WTC11 (cell line): ENCODE results near the gene EGF. TPM values are rescaled to one million over a fixed set of nuclear protein-coding genes. Genes with fewer than 3 reads are reported as not detected.

ENCODE experiments used
- ATAC-seq: fragments of 200-7000 bp; cut with Tn5 transposase; 2 replicates; pipeline ENCODE4 v1.10.0; 2021; ENCODE audit warnings: mild to moderate bottlenecking, moderate library complexity
- CTCF ChIA-PET: fragments of 300-600 bp; sonication (Branson Sonifier 250); formaldehyde crosslinking; loops from one replicate; lab custom pipeline; 2021; ENCODE audit warnings: antibody characterized with exemption; lab: Charles Lee
- POLR2A ChIA-PET: fragments of 350-600 bp; sonication (Branson Sonifier 250); formaldehyde crosslinking; loops from one replicate; lab custom pipeline; 2021; ENCODE audit warnings: antibody characterized with exemption; lab: Charles Lee
- DNase-seq: peaks from one replicate; pipeline ENCODE4 v3.0.0; 2021; ENCODE audit warnings: low spot score
- H3K27ac Mint-ChIP-seq: 2 replicates; pipeline ENCODE4 v1.8.0; 2021; ENCODE audit warnings: mixed read lengths
- H3K27me3 Mint-ChIP-seq: 2 replicates; pipeline ENCODE4 v1.8.0; 2021; ENCODE audit warnings: low read depth, mild to moderate bottlenecking, moderate library complexity, mixed read lengths
- H3K36me3 Mint-ChIP-seq: 2 replicates; pipeline ENCODE4 v1.8.0; 2021; ENCODE audit warnings: mixed read lengths
- H3K4me1 Mint-ChIP-seq: 2 replicates; pipeline ENCODE4 v1.8.0; 2022; ENCODE audit warnings: mixed read lengths
- H3K4me3 Mint-ChIP-seq: 2 replicates; pipeline ENCODE4 v1.8.0; 2021; ENCODE audit warnings: mild to moderate bottlenecking, moderate library complexity, mixed read lengths
- H3K9me3 Mint-ChIP-seq: 2 replicates; pipeline ENCODE4 v1.8.0; 2021; ENCODE audit warnings: mixed read lengths
- CDX4 ChIP-seq: fragments of 250-450 bp; sonication (Bioruptor Pico); IDR thresholded peaks from 2 replicates; pipeline ENCODE4 v1.9.0; 2021; ENCODE audit warnings: moderate library complexity, mild to moderate bottlenecking, inconsistent platforms, borderline replicate concordance
- CREM ChIP-seq: sonication (generic); formaldehyde crosslinking; IDR thresholded peaks from 2 replicates; pipeline ENCODE4 v1.8.1; 2022; ENCODE audit warnings: mild to moderate bottlenecking, missing genetic modification reagents, moderate library complexity
- ELF4 ChIP-seq: sonication (generic); formaldehyde crosslinking; IDR thresholded peaks from 2 replicates; pipeline ENCODE4 v1.8.1; 2022; ENCODE audit warnings: low read depth, mild to moderate bottlenecking, moderate library complexity, missing genetic modification reagents
- EMX1 ChIP-seq: fragments of 250-450 bp; sonication (Bioruptor Pico); IDR thresholded peaks from 2 replicates; pipeline ENCODE4 v1.8.0; 2021; ENCODE audit warnings: mild to moderate bottlenecking
- ERG ChIP-seq: fragments of 250-450 bp; sonication (Bioruptor Pico); IDR thresholded peaks from 2 replicates; pipeline ENCODE4 v1.8.0; 2021; ENCODE audit warnings: mild to moderate bottlenecking
- ETV6 ChIP-seq: sonication (generic); formaldehyde crosslinking; IDR thresholded peaks from 2 replicates; pipeline ENCODE4 v1.8.1; 2022; ENCODE audit warnings: mild to moderate bottlenecking, missing genetic modification reagents
- FOXK1 ChIP-seq: sonication (generic); formaldehyde crosslinking; IDR thresholded peaks from 2 replicates; pipeline ENCODE4 v1.8.0; 2022; ENCODE audit warnings: mild to moderate bottlenecking, moderate library complexity, missing genetic modification reagents
- HMGA2 ChIP-seq: fragments of 250-450 bp; sonication (Bioruptor Pico); IDR thresholded peaks from 2 replicates; pipeline ENCODE4 v1.4.0; 2021; ENCODE audit warnings: mild to moderate bottlenecking, moderate library complexity
- IRF2 ChIP-seq: sonication (generic); formaldehyde crosslinking; IDR thresholded peaks from 2 replicates; pipeline ENCODE4 v1.8.0; 2022; ENCODE audit warnings: low read depth, missing genetic modification reagents, borderline replicate concordance
- MXD4 ChIP-seq: fragments of 250-450 bp; sonication (Bioruptor Pico); IDR thresholded peaks from 2 replicates; pipeline ENCODE4 v1.8.0; 2021; ENCODE audit warnings: mild to moderate bottlenecking, moderate library complexity, borderline replicate concordance
- MYBL2 ChIP-seq: sonication (generic); formaldehyde crosslinking; IDR thresholded peaks from 2 replicates; pipeline ENCODE4 v1.8.1; 2023; ENCODE audit warnings: mild to moderate bottlenecking, moderate library complexity, missing genetic modification reagents
- NFYB ChIP-seq: sonication (generic); formaldehyde crosslinking; conservative IDR thresholded peaks from 2 replicates; pipeline ENCODE4 v1.8.0; 2022; ENCODE audit warnings: low read depth, missing genetic modification reagents
- RORB ChIP-seq: fragments of 250-450 bp; sonication (Bioruptor Pico); IDR thresholded peaks from 2 replicates; pipeline ENCODE4 v1.9.0; 2021; ENCODE audit warnings: mild to moderate bottlenecking
- SP1 ChIP-seq: sonication (generic); formaldehyde crosslinking; conservative IDR thresholded peaks from 2 replicates; pipeline ENCODE4 v1.8.1; 2022; ENCODE audit warnings: missing genetic modification reagents
- TEAD1 ChIP-seq: sonication (generic); formaldehyde crosslinking; IDR thresholded peaks from 2 replicates; pipeline ENCODE4 v1.8.0; 2022; ENCODE audit warnings: mild to moderate bottlenecking, missing genetic modification reagents
- TEAD4 ChIP-seq: sonication (generic); formaldehyde crosslinking; IDR thresholded peaks from 2 replicates; pipeline ENCODE4 v1.8.0; 2022; ENCODE audit warnings: mild to moderate bottlenecking, missing genetic modification reagents
- USF1 ChIP-seq: sonication (generic); formaldehyde crosslinking; IDR thresholded peaks from 2 replicates; pipeline ENCODE4 v1.8.0; 2022; ENCODE audit warnings: mild to moderate bottlenecking, missing genetic modification reagents
- ZBTB43 ChIP-seq: sonication (generic); formaldehyde crosslinking; IDR thresholded peaks from 2 replicates; pipeline ENCODE4 v1.8.1; 2023; ENCODE audit warnings: mild to moderate bottlenecking, missing genetic modification reagents
- ZNF138 ChIP-seq: sonication (generic); formaldehyde crosslinking; conservative IDR thresholded peaks from 2 replicates; pipeline ENCODE4 v1.8.1; 2022; ENCODE audit warnings: mild to moderate bottlenecking, moderate library complexity, missing genetic modification reagents
- ZNF219 ChIP-seq: sonication (generic); formaldehyde crosslinking; IDR thresholded peaks from 2 replicates; pipeline ENCODE4 v1.8.0; 2023; ENCODE audit warnings: missing genetic modification reagents, mild to moderate bottlenecking, borderline replicate concordance
- ZNF423 ChIP-seq: fragments of 250-450 bp; sonication (Bioruptor Pico); IDR thresholded peaks from 2 replicates; pipeline ENCODE4 v2.1.2; 2022; ENCODE audit warnings: mild to moderate bottlenecking, moderate library complexity
- ZNF425 ChIP-seq: fragments of 250-450 bp; sonication (Bioruptor Pico); conservative IDR thresholded peaks from 2 replicates; pipeline ENCODE4 v1.9.0; 2021; ENCODE audit warnings: mild to moderate bottlenecking
- ZNF671 ChIP-seq: fragments of 250-450 bp; sonication (Bioruptor Pico); IDR thresholded peaks from 2 replicates; pipeline ENCODE4 v1.8.0; 2021; ENCODE audit warnings: mild to moderate bottlenecking
- total RNA-seq: library from RNA; stranded (reverse); gene quantifications from 3 replicates; pipeline ENCODE4 v1.2.3, GENCODE V29; 2021
- TF ChIP-seq, protein P1 (sequence below): sonication (generic); formaldehyde crosslinking; IDR thresholded peaks from 2 replicates; pipeline ENCODE4 v1.8.0; 2022; ENCODE audit warnings: mild to moderate bottlenecking, missing genetic modification reagents

Gene EGF
- total RNA-seq, 1 experiment from 2014 or later: 2.5 TPM

DNA sequence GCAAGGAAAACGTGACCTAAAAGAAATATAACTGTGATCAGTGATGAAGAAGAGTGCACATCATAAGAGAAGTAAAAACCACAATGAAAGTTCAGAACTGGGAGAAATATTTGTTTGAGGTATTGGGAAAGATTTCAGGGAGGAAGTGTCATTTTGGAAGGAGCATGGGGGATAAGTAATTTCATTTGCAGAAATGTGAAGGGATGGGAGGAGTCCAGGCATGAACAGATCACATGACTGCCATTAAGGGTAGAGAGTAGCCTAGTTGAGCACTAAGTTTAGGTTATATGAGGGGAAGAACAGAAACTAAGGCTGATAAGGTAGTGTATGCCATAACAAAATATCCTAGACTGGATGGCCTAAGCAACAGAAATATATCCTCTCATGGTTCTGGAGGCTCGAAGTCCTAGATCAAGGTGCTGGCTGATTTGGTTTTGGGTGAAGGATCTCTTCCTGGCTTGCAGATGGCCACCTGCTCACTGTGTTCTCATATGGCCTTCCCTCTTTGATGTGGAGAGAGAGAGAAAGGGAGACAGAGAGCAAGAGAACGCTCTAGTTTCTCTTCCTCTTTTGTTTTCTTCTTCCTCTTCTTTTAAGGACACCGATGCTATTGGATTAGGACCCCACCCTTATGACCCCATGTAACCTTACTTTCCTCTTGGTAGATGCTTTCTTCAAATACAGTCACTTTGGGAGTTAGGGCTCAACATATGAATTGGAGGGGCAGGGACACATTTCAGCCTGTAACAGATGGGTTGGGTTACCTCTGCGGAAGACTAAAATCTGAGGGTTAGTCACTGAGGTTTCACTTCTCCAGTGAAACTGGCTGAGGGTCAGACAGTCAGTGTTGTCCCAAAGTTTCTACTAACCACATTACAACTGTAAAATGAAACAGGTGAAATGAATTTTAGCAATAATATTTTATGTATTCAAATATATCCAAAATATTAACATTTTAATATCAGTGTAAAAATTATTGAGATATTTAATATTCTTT, 77.9 kb downstream of the EGF start:
- POLR2A ChIA-PET: no interaction called here
- no peaks in the 10 kb centered on the region for H3K27me3 Mint-ChIP-seq
- no peaks in the 10 kb centered on the region for H3K9me3 Mint-ChIP-seq
- no peak for DNase-seq
- H3K4me3 Mint-ChIP-seq: no peak overlapping the region
- H3K27ac Mint-ChIP-seq: no peak overlapping the region
- no peak for TF ChIP-seq NFYB (CRISPR knock-in tag)
- TF ChIP-seq HMGA2 (CRISPR knock-in tag): peak; percentile 78
- TF ChIP-seq, all 79 proteins: peak for 1
- no peaks in the 10 kb centered on the region for H3K36me3 Mint-ChIP-seq
- CTCF ChIA-PET: interaction anchor here (1.3 kb wide), 1 partner anchor 13 kb away, joined by 3 read pairs; no protein-coding TSS in a partner anchor
- ATAC-seq: no peak
- H3K4me1 Mint-ChIP-seq: no peaks in the 10 kb centered on the region

GRCh38 chr4:109993116-109993515, 80.4 kb downstream of the EGF start:
- Mint-ChIP-seq H3K27me3 (no peaks in the 10 kb centered on the region), H3K9me3 (no peaks in the 10 kb centered on the region), H3K4me1 (no peaks in the 10 kb centered on the region), H3K4me3 (no peak overlapping the region), H3K36me3 (no peaks in the 10 kb centered on the region)
- POLR2A ChIA-PET: no interaction called here
- CTCF ChIA-PET: no interaction called here
- no peak for DNase-seq
- TF ChIP-seq IRF2 (no peak), ZNF423 (CRISPR knock-in tag) (no peak), ZNF219 (CRISPR knock-in tag) (no peak), EMX1 (CRISPR knock-in tag) (no peak), ERG (CRISPR knock-in tag) (no peak), TEAD4 (no peak), ZNF671 (CRISPR knock-in tag) (no peak), ZNF138 (CRISPR knock-in tag) (no peak), CDX4 (CRISPR knock-in tag) (no peak), RORB (CRISPR knock-in tag) (no peak), SP1 (CRISPR knock-in tag) (no peak), CREM (no peak)
- TF ChIP-seq, all 79 proteins: peak for 0
- no peak overlapping the region for H3K27ac Mint-ChIP-seq
- ATAC-seq: no peak

GRCh38 chr4:109994415-109994827, 81.7 kb downstream of the EGF start:
- CTCF ChIA-PET: no interaction called here
- H3K9me3 Mint-ChIP-seq: no peaks in the 10 kb centered on the region

More at GRCh38 chr4:109994415-109994827, 81.7 kb downstream of the EGF start:
- no peaks in the 10 kb centered on the region for H3K27me3 Mint-ChIP-seq
- DNase-seq: no peak
- no peaks in the 10 kb centered on the region for H3K4me1 Mint-ChIP-seq
- H3K27ac Mint-ChIP-seq: no peak overlapping the region
- TF ChIP-seq TEAD1: no peak
- TF ChIP-seq, protein P1, sequence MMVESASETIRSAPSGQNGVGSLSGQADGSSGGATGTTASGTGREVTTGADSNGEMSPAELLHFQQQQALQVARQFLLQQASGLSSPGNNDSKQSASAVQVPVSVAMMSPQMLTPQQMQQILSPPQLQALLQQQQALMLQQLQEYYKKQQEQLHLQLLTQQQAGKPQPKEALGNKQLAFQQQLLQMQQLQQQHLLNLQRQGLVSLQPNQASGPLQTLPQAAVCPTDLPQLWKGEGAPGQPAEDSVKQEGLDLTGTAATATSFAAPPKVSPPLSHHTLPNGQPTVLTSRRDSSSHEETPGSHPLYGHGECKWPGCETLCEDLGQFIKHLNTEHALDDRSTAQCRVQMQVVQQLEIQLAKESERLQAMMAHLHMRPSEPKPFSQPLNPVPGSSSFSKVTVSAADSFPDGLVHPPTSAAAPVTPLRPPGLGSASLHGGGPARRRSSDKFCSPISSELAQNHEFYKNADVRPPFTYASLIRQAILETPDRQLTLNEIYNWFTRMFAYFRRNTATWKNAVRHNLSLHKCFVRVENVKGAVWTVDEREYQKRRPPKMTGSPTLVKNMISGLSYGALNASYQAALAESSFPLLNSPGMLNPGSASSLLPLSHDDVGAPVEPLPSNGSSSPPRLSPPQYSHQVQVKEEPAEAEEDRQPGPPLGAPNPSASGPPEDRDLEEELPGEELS: no peak
- TF ChIP-seq ZBTB43 (CRISPR knock-in tag): no peak
- no peak for TF ChIP-seq ELF4
- no peak for TF ChIP-seq FOXK1 (CRISPR knock-in tag)
- TF ChIP-seq MXD4 (CRISPR knock-in tag): no peak
- no peak for TF ChIP-seq ETV6 (CRISPR knock-in tag)
- TF ChIP-seq EMX1 (CRISPR knock-in tag): no peak
- no peak for TF ChIP-seq MYBL2 (CRISPR knock-in tag)
- no peak for TF ChIP-seq USF1 (CRISPR knock-in tag)
- no peak for TF ChIP-seq TEAD4
- TF ChIP-seq ZNF425 (CRISPR knock-in tag): no peak
- TF ChIP-seq, all 79 proteins: peak for 0
- no peak for ATAC-seq
- H3K4me3 Mint-ChIP-seq: no peak overlapping the region
- POLR2A ChIA-PET: no interaction called here
- H3K36me3 Mint-ChIP-seq: no peaks in the 10 kb centered on the region
